ENCODE data around the gene AHDC1. TPM values are rescaled to one million over a fixed set of nuclear protein-coding genes. Genes with fewer than 3 reads are reported as not detected.

The AHDC1 gene
- total and polyA plus RNA-seq, 2 of the 13 experiments (the other 11 are each of a cell fraction or from before 2014, with no cell fraction given): 1.0 to 2.7 TPM

DNA sequence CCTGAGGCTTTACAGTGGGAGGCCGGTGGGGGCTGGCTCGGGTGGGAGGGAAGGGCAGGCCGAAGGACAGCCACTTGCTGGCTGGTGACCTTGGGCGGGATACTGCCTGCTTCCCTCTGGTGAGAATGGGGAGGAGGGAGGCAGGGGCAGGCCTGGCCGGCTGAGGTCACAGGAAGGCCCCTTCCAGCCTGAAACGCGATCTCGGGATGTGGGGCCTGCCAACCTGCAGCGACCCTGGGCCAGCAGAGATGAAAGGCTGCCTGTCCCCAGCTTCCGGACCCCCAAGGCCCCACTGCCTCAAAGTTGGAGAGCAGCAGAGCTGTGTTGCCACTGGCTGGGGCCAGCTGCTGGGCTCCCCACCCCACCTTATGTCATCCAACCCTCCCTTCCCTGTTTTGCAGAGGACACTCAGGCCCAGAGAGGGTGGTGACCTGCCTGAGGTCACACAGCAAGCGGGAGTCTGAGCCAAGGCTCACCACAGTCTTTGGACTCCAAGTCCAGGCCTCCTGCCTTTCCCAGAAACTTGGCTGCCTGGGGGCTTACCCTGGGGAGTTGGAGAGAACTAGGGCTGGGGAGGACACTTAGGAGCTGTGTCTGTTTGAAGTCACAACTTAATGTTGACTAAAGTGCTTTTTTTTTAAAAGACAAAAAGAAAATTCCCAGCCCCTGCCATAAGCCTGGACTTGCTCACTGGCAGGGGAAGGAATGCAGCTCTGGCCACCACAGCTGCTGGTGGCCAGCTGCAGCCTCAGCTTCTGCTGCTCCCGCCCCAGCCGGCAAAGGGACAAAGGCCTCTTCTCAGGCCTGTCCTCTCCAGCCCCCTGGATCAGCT, 99.1 kb downstream of the AHDC1 start (continued):
- TF ChIP-seq, protein P1, sequence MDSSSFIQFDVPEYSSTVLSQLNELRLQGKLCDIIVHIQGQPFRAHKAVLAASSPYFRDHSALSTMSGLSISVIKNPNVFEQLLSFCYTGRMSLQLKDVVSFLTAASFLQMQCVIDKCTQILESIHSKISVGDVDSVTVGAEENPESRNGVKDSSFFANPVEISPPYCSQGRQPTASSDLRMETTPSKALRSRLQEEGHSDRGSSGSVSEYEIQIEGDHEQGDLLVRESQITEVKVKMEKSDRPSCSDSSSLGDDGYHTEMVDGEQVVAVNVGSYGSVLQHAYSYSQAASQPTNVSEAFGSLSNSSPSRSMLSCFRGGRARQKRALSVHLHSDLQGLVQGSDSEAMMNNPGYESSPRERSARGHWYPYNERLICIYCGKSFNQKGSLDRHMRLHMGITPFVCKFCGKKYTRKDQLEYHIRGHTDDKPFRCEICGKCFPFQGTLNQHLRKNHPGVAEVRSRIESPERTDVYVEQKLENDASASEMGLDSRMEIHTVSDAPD (CRISPR knock-in tag; IDR thresholded peaks at IDR 0.05): 0 out of 2 replicates have a peak, but pooled peaks have one; percentile 26
- TF ChIP-seq, protein P2, sequence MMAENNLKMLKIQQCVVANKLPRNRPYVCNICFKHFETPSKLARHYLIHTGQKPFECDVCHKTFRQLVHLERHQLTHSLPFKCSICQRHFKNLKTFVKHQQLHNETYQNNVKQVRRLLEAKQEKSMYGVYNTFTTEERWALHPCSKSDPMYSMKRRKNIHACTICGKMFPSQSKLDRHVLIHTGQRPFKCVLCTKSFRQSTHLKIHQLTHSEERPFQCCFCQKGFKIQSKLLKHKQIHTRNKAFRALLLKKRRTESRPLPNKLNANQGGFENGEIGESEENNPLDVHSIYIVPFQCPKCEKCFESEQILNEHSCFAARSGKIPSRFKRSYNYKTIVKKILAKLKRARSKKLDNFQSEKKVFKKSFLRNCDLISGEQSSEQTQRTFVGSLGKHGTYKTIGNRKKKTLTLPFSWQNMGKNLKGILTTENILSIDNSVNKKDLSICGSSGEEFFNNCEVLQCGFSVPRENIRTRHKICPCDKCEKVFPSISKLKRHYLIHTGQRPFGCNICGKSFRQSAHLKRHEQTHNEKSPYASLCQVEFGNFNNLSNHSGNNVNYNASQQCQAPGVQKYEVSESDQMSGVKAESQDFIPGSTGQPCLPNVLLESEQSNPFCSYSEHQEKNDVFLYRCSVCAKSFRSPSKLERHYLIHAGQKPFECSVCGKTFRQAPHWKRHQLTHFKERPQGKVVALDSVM (CRISPR knock-in tag; IDR thresholded peaks at IDR 0.05): peak; percentile 72
- TF ChIP-seq ZNF205 (CRISPR knock-in tag; IDR thresholded peaks at IDR 0.05) (0 out of 2 replicates have a peak, but pooled peaks have one; percentile 7), PCBP1 (IDR thresholded peaks at IDR 0.05; ENCODE audit: borderline replicate concordance, low read depth, low read length) (0 out of 2 replicates have a peak, but pooled peaks have one; percentile 50), NKX3-1 (CRISPR knock-in tag; IDR thresholded peaks at IDR 0.05) (no peak), SCMH1 (CRISPR knock-in tag; IDR thresholded peaks at IDR 0.05; ENCODE audit: borderline replicate concordance) (no peak), ZNF180 (CRISPR knock-in tag; IDR thresholded peaks at IDR 0.05; ENCODE audit: borderline replicate concordance, low read depth) (no peak), MED13 (CRISPR knock-in tag; IDR thresholded peaks at IDR 0.05) (peak; percentile 82), PITX1 (CRISPR knock-in tag; IDR thresholded peaks at IDR 0.05) (no peak; the same call in 1 of the 2 replicates), CHD2 (IDR thresholded peaks at IDR 0.05; ENCODE audit: low read depth, low read length) (no peak), HNF4A (CRISPR knock-in tag; IDR thresholded peaks at IDR 0.05) (peak; percentile 70), BRD4 (CRISPR knock-in tag; IDR thresholded peaks at IDR 0.05) (no peak), ZNF230 (CRISPR knock-in tag; IDR thresholded peaks at IDR 0.05) (no peak), NONO (IDR thresholded peaks at IDR 0.05) (no peak), NONO (CRISPR knock-in tag; conservative IDR thresholded peaks at IDR 0.05) (peak; percentile 77), ZNF879 (CRISPR knock-in tag; IDR thresholded peaks at IDR 0.05) (no peak)
- TF ChIP-seq, protein P3, sequence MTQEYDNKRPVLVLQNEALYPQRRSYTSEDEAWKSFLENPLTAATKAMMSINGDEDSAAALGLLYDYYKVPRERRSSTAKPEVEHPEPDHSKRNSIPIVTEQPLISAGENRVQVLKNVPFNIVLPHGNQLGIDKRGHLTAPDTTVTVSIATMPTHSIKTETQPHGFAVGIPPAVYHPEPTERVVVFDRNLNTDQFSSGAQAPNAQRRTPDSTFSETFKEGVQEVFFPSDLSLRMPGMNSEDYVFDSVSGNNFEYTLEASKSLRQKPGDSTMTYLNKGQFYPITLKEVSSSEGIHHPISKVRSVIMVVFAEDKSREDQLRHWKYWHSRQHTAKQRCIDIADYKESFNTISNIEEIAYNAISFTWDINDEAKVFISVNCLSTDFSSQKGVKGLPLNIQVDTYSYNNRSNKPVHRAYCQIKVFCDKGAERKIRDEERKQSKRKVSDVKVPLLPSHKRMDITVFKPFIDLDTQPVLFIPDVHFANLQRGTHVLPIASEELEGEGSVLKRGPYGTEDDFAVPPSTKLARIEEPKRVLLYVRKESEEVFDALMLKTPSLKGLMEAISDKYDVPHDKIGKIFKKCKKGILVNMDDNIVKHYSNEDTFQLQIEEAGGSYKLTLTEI (CRISPR knock-in tag; conservative IDR thresholded peaks at IDR 0.05): no peak
- TF ChIP-seq, protein P4, sequence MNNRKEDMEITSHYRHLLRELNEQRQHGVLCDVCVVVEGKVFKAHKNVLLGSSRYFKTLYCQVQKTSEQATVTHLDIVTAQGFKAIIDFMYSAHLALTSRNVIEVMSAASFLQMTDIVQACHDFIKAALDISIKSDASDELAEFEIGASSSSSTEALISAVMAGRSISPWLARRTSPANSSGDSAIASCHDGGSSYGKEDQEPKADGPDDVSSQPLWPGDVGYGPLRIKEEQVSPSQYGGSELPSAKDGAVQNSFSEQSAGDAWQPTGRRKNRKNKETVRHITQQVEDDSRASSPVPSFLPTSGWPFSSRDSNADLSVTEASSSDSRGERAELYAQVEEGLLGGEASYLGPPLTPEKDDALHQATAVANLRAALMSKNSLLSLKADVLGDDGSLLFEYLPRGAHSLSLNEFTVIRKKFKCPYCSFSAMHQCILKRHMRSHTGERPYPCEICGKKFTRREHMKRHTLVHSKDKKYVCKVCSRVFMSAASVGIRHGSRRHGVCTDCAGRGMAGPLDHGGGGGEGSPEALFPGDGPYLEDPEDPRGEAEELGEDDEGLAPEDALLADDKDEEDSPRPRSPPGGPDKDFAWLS (CRISPR knock-in tag; IDR thresholded peaks at IDR 0.05; ENCODE audit: borderline replicate concordance): peak; percentile 31; the same call in 1 of the 2 replicates
- TF ChIP-seq, protein P5, sequence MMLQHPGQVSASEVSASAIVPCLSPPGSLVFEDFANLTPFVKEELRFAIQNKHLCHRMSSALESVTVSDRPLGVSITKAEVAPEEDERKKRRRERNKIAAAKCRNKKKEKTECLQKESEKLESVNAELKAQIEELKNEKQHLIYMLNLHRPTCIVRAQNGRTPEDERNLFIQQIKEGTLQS (CRISPR knock-in tag; IDR thresholded peaks at IDR 0.05): peak; percentile 67
- TF ChIP-seq, protein P6, sequence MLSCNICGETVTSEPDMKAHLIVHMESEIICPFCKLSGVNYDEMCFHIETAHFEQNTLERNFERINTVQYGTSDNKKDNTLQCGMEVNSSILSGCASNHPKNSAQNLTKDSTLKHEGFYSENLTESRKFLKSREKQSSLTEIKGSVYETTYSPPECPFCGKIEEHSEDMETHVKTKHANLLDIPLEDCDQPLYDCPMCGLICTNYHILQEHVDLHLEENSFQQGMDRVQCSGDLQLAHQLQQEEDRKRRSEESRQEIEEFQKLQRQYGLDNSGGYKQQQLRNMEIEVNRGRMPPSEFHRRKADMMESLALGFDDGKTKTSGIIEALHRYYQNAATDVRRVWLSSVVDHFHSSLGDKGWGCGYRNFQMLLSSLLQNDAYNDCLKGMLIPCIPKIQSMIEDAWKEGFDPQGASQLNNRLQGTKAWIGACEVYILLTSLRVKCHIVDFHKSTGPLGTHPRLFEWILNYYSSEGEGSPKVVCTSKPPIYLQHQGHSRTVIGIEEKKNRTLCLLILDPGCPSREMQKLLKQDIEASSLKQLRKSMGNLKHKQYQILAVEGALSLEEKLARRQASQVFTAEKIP (CRISPR knock-in tag; IDR thresholded peaks at IDR 0.05; ENCODE audit: borderline replicate concordance): no peak

Measured in HepG2 (cell line).